ENCODE data around the gene PARD6G. TPM values are rescaled to one million over a fixed set of nuclear protein-coding genes. Genes with fewer than 3 reads are reported as not detected.

The PARD6G gene
- total RNA-seq, 4 donors from 2014 or later, result 0.40 to 3.3 (median 1.3) TPM

- TF ChIP-seq POLR2A (IDR thresholded peaks at IDR 0.05) (no peak), POLR2AphosphoS5 (IDR thresholded peaks at IDR 0.05) (no peak), CTCF (IDR thresholded peaks at IDR 0.05) (no peak), EP300 (IDR thresholded peaks at IDR 0.05; ENCODE audit: low read depth) (no peak)
- H3K4me3 ChIP-seq, result no peak overlapping the region
- peaks cover 0 to 24% (median 10%) of the 10 kb centered on the region in 4 donors for H3K4me1 ChIP-seq
- WGBS, 2 donors (ENCODE audit: low coverage in 1 of 2), result 50 to 94% methylated on average over 2 to 23 of the region's 23 CpGs
- no peaks in the 10 kb centered on the region for H3K9me3 ChIP-seq
- no peaks in the 10 kb centered on the region for H3K36me3 ChIP-seq
- intact Hi-C loops (cut with DNase I; ENCODE audit: low total_unique reads) (loop anchor here (2.0 kb wide), 1 partner anchor 73 kb away; the partner anchor contains the start of gene RBFA), in situ Hi-C loops (cut with MboI; ENCODE audit: low pct_ligation_motif_present in 1 of 4, low pct_unique_long_range_greater_than_20kb in 1 of 4, low sequenced_read_pairs in 3 of 4) (no loop called here)
- no peaks in the 10 kb centered on the region for H3K27me3 ChIP-seq
- H3K27ac ChIP-seq, result peak overlapping the region; percentile 86 to 90 (median 88)
- no peak for DNase-seq
Observed at GRCh38 chr18:80108121-80108536, 139.2 kb downstream of the PARD6G start.

GRCh38 chr18:80107426-80107825 lies 139.9 kb downstream of the PARD6G start:
- in situ Hi-C loops (cut with MboI; ENCODE audit: low pct_ligation_motif_present in 1 of 4, low pct_unique_long_range_greater_than_20kb in 1 of 4, low sequenced_read_pairs in 3 of 4) (no loop called here), intact Hi-C loops (cut with DNase I; ENCODE audit: low total_unique reads) (no loop called here)
- no peak overlapping the region for H3K4me3 ChIP-seq
- H3K27ac ChIP-seq, result peak overlapping the region in 2 of 4 donors; percentile 86 to 90
- DNase-seq, result no peak
- no peaks in the 10 kb centered on the region for H3K27me3 ChIP-seq
- H3K4me1 ChIP-seq, result peaks cover 0 to 17% (median 10%) of the 10 kb centered on the region in 4 donors
- TF ChIP-seq POLR2AphosphoS5 (IDR thresholded peaks at IDR 0.05) (no peak), POLR2A (IDR thresholded peaks at IDR 0.05) (no peak)
- H3K36me3 ChIP-seq, result no peaks in the 10 kb centered on the region
- 64 to 69% methylated on average over 10 of the region's 10 CpGs for WGBS, 2 donors (ENCODE audit: low coverage in 1 of 2)
- no peaks in the 10 kb centered on the region for H3K9me3 ChIP-seq

Other genes with a start within 250 kb of the PARD6G start
- gene RBFA, start 213.1 kb downstream of the PARD6G start, total RNA-seq, result 10 to 100 TPM in 3 of 4 donors, 1 to 10 TPM in 1; 5.6 to 35.1 (median 25.8) TPM
- 10 to 100 TPM; 16.0 to 30.1 (median 22.3) TPM for gene ADNP2, start 138.3 kb downstream of the PARD6G start, total RNA-seq